T1000 (cell line): ENCODE data around the gene RBBP5.

Experiments
- DNase-seq: peaks from one replicate; lab custom pipeline; 2025; ENCODE audit warnings: mixed read lengths; lab: John Stamatoyannopoulos, UW

The RBBP5 gene

DNA sequence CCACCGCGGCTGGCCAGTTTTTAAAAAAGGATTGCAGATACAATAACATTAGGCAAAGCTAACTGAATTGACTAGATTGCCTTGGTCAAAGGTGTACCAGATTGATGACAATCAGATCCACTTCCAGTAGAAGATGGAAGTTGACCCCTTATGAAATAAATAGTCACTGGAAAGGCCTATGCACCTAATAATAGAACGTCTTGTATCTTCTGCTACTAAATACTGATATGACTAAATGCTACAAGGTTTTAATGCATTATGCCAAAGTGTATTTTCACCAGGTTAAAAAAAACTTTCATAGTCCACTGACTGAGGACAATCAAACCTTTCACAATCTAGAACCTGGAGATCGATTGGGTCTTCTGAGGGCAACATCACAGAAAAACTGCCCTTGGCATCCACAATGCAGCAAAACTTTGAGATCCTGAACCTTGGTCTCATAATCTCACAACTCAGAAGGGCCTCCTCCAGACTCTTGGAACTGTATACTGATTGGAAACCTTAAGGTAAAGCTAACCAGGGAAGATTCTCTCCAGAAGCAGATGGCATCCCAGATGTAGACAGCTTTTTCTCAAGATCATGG is 7.8 kb upstream of the RBBP5 start:
- DNase-seq, result no peak

DNA sequence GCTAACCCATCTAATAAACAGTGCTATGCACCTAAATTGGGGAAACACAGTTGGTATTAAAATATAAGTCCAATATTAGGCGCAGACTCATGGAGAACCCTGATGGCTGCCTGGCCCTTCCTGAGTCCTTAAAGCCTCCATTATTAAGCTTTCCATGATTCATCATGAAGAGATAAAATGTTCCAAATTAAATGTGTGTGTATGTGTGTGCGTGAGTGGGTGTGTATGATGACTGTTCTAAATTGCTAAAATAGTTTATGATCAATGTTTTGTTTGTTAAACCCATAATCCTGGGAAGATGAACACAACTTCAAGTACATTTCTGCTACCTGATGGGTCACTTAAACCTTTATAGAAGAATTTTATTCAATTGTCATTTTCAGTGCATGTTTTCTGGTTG is 6.3 kb upstream of the RBBP5 start:
- no peak for DNase-seq

DNA sequence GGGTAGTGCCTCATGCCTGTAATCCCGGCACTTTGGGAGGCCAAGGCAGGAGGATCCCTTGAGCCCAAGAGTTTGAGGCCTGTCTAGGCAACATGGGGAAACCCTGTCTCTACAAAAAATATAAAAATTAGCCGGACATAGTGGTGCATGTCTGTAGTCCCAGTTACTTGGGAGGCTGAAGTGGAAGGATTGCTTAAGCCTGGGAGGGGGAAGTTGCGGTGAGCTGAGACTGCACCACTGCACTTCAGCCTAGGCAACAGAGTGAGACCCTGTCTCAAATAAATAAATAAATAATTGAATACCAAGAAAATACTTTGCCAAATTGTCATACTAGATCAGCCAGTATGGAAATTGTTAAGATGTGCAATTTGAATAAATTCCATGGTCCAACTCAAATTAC is 5.9 kb upstream of the RBBP5 start:
- no peak for DNase-seq

DNA sequence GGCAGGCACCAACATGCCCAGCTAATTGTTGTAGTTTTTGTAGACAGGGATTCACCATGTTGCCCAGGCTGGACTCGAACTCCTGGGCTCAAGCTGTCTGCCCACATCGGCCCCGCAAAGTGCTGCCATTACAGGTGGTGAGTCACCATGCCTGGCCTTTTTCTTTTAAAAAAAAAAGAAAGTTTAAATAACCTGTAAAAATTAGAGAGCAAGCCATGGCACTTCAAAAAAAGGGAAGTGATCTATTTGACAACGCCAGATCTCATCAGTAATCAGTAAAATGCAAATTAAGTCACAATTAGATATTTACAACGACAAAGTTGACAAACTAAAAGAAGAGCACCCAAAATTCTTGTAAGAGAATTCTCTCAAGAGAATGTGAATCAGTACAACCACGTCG is 2.9 kb upstream of the RBBP5 start:
- DNase-seq, result no peak

DNA sequence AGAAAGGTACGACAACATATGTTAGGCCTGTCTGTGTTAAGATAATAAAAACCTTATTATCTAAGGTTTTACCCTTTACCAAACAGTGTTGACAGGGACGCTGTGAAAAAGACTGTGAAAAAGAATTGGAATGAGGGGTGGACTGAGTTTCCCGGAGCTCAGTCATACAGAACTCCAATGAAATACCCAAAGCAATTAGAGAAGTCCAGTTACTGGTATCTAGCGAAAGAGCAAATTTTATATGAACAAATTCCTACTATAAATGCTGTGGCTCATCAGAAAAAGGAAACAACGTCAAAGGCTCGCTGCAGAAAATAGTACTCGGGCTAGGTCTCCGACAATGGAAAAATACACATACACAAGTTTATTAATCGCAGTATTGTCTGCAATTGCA is 708 bp upstream of the RBBP5 start:
- DNase-seq, result no peak

DNA sequence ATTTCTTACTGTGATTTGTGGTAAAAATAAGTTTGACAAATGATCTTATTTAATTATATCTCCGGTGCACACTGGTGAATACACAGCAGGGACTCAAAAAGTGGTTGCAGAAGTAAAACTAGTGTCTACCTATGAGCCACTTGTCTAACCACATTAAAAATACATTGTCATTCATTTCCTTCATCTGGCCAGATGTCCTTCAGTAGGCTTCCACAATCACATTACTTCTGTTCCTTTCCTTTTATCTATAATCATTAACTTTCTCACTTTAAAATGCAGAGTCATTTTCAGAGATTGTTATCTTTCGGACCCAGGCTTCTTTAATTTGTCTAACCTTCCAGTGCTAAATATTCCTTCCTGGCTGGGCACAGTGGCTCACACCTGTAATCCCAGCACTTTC is 3.0 kb downstream of the RBBP5 start:
- DNase-seq, result no peak

DNA sequence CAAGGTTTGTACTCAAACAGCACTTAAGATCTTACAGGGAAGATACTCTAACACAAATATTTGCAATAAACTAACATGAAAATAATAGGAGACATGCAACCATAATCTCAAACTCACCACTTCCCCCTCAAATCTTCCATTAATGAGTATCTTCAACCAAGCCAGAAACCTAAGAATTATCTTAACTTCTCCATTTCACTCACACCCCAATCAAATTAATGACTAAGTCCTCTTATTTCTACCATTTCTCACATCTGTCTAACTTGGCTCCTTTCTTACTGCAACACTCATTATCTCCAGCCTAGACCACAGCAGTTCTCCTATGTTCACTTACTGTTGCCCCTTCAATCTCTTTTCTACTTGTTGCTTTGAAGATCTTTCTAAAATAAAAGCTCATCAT is 10.4 kb downstream of the RBBP5 start:
- DNase-seq, result no peak

DNA sequence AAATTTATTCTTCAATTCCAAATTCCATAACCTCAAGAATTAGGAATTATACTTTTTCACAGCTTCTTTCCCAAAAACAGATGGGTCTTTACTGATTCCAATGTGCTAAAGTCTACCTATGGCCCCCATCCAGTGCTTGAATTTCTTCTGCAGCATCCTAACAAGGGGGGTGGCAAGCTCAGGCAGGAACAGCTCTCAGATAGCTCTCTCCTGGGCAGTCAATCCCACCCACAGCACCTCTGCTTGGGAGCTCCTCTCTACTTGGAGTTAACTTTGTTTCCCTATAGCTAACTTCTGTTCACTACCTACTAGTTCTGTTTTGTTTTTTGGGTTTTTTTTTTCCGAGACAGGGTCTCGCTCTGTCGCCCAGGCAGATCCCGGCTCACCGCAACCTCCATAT is 12.1 kb downstream of the RBBP5 start:
- no peak for DNase-seq

DNA sequence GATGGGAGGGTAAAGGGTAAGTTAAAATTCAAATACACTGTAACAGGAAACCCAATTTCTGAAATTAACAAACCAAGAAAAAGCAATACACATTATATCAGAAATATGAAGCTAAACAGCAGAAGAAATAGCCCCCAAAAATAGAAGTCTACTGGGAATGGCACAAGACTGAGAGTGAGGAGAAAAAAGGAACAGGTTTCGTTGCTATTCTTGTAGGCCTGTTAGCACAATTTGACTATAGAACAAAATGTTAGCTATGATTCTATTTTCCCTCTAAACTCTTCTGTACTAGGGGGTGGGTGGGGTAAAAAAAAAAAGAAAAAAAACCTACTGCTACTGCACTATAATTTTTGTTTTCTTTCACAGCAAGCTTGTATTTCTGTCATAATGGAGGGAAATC is 12.5 kb downstream of the RBBP5 start:
- DNase-seq, result no peak

DNA sequence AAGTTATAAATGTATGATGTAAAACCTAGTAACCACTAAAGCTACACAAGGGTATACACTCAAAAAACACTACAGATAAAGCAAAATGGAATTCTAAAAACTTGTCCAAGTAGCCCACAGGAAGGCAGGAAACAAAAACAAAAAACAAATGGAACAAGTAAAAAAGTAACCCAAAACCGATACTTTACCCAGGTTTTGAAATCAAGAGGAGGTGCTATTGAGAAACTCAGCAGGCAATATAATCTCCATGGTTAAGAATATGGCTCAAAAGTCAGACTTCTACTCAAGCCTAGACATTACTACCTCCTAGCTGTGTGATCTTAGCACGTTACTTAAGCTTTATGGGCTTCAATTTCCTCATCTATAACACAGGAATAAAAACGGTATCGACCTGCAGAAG is 13.3 kb downstream of the RBBP5 start:
- no peak for DNase-seq

DNA sequence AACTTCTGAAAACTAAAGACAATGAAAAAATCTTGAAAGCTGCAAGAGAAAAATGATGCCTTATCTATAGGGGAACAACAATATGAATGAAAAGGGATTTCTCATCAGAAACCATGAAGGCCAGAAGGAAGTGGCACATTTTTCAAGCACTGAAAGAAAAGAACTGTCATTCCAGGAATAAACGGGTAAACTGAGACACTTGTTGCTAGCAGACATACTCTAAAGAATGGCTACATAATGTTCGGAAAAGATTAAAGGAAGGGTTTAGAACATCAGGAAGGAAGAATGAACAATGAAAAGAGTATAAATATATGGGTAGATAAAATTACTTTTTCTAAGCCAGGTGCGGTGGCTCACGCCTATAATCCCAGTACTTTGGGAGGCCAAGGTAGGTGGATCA is 14.5 kb downstream of the RBBP5 start:
- no peak for DNase-seq

DNA sequence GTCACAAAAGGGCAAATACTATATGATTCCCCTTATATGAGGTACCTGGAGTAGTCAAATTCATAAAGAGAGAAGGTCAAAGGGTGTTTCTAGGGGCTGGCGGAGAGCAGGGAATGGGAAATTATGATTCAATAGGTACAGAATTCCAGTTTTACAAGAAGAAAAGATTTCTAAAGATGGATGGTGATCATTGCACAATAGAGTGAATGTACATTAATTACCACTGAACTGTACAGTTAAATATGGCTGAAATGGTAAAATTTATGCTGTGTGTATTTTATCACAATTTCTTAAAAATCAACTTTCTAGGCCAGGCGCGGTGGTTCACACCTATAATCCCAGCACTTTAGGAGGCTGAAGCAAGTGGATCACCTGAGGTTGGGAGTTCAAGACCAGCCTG is 19.4 kb downstream of the RBBP5 start:
- DNase-seq, result no peak

DNA sequence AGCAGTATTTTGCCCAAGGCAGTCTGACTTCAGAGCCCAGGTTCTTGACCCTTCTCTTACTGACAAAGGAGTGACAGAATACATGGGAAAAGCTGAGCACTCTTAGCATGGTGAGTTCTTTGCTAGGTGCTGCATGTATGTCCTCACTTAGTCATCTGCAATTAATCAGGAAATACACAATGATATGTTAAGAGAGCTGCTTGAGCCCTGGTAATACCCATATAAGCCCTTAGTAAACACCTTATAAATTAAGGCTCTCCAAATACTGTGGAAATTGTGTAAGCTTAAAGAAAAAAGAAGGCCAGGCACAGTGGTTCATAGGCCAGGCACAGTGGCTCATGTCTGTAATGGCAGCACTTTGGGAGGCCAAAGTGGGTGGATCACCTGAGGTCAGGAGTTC is 23.5 kb downstream of the RBBP5 start:
- DNase-seq, result no peak

DNA sequence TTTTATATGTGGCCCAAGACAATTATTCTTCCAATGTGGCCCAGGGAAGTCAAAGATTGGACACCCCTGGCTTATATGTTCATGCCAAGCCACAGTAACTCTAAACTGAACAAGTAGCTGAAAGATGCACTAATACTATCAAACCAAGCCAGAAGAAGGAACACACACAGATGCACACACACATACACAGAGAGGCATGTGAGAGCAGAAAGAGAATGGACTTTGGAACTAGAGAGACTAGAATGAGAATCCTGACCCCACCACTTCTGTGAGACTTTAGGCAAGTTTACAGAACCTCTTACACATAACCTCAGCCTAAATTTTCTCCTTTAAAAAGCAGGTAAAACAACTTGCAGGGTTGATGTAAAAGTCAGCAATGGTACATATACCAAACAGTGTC is 26.4 kb downstream of the RBBP5 start:
- no peak for DNase-seq

DNA sequence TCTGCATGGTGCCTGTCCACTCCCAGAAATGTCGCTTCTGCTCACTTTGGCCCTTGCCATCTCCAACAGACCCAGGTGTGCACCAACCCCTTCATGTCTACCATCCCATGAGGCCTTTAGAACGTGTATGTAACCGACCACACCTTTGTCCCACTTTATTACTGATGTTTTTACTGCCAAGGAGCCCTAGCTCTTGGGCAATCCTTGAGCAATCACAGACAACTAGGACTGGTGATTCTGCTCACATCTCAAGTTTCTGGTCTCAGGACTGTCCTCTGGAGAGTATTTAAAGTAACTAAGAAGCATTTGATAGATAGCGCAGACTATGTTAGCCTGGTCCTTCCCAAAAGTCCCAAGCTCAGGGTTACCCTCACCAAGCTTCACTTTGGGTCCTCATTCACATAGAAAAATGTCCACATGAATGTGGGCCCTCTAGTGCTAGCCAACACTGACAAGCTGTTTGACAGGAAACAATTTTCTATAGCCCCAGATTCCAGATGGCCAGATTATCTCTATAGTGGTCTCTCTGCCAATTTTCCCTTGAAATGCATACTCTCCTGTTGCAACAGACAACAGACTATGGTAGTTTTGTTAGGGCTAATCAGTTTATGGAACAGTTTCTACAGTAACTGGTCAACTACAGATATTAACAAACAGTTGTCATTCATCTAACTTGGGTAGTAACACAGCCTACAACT is 30.6 kb downstream of the RBBP5 start:
- DNase-seq, result no peak

DNA sequence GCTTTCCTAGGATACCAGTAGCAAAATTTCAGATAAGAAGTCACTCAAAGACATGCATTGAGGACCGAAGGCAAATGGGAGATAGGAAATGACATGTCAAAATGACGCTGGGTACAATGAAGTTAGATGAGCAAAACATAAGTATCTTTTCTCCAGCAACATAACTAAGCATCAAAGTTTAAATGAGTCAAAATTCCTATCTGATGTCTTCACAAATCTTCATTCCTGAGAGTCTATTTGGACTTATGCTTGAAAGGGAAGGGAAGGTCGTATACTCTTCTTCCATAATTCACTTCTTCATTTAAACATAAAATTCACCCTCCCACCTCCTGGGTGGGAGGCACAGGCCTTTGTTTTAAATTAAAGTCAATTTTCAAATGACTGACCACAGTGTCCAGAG is 33.4 kb downstream of the RBBP5 start:
- DNase-seq, result no peak

DNA sequence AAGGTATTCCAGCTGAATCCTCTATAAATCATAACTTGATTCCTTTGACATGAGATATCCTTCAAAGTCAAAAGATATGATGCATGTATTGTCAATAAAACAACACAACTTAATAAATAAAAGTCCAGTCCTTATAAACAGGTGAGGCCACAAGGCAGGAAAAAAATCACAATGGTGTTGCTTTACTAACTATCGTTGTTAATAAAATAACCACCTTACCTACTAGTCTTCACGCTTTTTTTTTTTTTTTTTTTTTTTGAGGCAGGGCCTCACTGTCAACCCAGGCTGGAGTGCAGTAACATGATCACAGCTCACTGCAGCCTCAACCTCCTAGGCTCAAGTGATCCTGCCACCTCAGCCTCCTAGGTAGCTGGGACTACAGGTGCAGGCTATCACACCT is 37.4 kb downstream of the RBBP5 start, which contains the start of gene TMEM81:
TSS of gene TMEM81 (minus strand) at position 101 of the 400 bp plus-strand sequence. CDS start 140 bp downstream, outside the sequence.
- DNase-seq, result no peak

DNA sequence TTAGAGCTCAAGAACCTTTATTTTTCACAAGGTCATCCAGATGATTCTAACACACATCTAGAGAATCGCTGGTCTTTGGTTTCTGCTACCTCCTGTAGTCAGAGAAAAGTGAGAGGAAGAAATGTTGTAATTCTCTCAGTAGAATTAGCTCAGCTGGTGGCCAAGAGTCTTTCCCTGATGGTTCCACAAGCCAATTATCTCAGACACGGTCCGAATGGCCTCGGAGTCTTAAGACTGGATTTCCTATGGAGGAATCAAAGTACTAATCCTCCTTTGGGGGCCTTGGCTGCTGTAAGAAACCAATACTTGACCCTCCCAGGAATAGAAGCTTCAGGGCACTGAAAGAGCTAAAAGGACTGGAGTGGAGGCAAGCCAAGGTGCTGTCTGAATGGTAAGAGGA is 39.3 kb downstream of the RBBP5 start:
- DNase-seq, result no peak

DNA sequence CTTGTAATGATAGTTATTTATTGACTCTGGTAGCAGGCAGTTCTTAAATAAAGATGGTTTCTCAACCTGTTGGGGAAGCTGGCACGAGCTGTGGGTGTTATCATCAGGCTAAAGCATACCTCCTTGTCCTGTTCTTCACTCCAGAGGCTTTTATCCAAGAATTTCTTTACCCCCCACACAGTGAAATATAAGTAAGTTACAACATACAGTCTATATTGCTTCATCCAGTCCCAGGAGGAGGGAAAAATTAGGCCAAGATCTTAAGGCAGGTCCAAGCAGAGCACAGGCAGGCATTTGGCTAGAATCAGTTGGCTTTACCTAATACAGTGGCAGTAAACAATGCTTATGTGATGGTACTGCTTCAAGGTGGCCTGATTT is 43.9 kb downstream of the RBBP5 start:
- DNase-seq, result no peak

DNA sequence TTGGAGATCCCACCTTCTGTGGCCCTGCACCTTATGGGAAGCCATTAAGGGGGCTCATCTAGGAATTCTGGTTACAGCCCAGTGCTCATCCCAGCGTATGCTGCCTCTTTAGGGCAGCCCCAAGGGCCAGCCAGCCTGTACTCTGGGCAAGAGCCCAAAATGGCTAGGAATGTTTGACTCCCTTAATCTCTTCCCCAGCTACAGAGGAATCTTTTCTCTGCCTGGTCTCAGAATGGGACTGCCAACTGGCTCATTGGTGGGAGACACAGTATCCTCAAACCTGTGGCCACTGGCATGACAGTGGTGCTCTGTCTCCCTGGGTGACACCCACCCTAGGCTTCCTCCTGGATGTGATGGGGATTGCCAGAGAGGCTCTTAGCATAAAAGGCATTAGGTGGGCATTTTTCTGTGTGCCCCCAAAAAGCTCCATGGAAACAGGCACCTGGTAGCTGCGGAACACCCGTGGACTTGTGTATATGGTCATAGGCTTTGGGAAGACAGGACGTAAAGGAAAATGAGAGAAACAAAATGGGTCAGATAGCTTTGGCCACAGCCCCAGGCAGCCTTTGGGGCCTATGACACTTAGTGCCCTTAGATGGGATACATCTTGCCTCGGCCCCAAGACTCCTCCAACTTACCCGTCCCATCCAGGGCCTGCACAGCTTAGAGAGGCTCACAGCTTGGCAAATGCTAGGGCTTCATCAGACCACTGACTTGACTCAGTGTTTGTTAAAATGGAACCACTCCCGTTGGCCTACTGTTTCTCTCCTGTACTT is 44.4 kb downstream of the RBBP5 start:
- DNase-seq, result no peak

DNA sequence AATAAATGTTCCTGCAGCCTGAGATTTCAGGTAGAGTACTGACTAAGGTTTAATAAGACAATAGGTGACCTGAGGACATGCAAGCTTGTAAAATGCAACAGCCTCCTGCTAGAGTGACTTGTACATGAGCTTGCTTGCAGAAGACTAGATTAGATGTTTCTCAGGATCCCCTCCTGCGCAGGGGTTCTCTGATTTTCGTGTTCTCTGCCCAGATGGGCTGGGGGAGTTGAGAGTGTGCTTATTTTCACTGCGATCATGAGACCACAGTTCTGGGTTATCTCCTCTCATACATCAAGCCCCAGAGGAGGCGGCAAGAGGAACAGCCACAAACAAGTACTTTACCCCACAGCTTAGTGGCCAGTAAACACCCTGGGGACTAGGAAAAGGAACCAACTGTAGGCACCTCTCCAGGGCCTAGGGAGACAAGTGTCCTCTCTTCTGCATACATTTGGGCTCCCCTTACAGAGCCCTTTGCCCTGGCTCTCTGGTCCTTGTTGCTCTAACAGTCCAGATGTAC is 45.5 kb downstream of the RBBP5 start:
- DNase-seq, result no peak

DNA sequence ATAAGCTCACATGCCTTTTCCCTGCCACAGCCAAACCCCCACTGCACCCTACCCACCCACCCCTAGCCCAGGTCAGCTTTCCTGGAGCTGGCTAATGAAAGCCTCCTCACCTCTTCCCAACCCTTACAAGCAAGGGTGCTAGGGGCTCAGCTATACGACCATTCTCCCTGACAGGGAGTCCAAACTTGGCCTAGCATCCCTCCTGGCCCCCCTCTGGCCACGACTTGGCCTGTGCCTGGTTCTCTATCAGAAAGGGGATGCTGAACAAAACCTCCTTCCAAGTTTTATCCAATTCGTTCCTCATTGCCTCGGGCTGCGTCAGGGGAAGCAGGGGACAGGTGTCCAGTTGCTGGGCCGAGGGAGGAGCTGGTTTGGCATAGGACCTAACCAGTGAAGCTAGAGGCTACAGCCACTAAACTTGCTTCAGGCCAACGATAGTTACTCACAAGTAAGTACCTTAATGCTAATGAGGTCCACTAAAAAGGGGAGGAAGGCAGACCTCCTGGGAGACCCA is 46.1 kb downstream of the RBBP5 start:
- no peak for DNase-seq

DNA sequence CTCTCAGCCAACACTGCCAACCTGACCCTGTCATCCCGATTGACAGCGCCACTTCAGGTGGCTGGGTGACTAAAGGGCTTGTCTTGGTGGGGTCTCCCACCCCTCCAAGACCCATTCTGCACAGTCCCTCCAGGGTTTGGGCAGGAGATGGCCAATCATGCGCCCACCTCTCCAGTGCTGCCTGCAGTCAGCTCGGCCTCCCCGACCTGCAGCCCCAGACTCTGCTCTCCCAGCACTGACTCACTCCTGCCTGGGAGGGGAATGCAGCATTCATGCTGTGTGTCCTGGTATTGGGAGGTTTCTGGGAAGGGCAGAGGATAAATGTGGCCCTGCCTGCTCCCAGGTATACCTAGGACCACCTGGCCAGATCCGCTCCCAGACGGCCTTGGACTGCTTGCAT is 47.3 kb downstream of the RBBP5 start:
- no peak for DNase-seq
